ENCODE measurements around the gene DUSP16. TPM values are rescaled to one million over a fixed set of nuclear protein-coding genes. Genes with fewer than 3 reads are reported as not detected.

Gene DUSP16
- total and polyA plus RNA-seq, 2 of the 8 experiments (the other 6 are each of a cell fraction or from before 2014, with no cell fraction given), result 31.6 to 55.9 TPM

DNA sequence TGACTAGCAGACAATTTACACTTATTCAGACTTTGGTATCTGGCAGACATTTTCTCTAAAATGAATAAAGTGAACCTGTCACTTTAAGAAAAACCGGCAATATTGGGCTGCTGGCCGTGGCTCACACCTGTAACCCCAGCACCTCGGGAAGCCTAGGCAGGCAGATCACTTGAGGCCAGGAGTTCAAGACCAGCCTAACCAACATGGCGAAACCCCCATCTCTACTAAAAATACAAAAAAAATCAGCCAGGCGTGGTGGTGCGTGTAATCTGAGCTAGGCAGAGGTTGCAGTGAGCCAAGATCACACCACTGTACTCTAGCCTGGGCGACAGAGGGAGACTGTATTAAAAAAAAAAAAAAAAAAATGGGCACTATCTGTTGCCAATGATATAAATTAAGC is 11.5 kb downstream of the DUSP16 start:
- no peak for FAIRE-seq
- TF ChIP-seq SIRT6 (IDR thresholded peaks at IDR 0.05; ENCODE audit: low read length), result no peak
- no peak for TF ChIP-seq BCL11A (IDR thresholded peaks at IDR 0.05; ENCODE audit: low read depth in 2 of 2, low read length in 2 of 2)
- no peak for TF ChIP-seq GABPA (IDR thresholded peaks at IDR 0.05; ENCODE audit: borderline replicate concordance, insufficient read depth, low read length)
- no peak for TF ChIP-seq RNF2 (IDR thresholded peaks at IDR 0.05; ENCODE audit: borderline replicate concordance, low read depth, low read length, missing control alignments, poor library complexity, severe bottlenecking)
- no peak for TF ChIP-seq ASH2L (IDR thresholded peaks at IDR 0.05; ENCODE audit: low read length)
- TF ChIP-seq POLR2AphosphoS5 (IDR thresholded peaks at IDR 0.05; ENCODE audit: low read depth, low read length), result no peak
- TF ChIP-seq SUZ12 (IDR thresholded peaks at IDR 0.05; ENCODE audit: low read length), result no peak
- TF ChIP-seq CEBPB (IDR thresholded peaks at IDR 0.05; ENCODE audit: low read depth, low read length), result no peak
- TF ChIP-seq, protein P1, sequence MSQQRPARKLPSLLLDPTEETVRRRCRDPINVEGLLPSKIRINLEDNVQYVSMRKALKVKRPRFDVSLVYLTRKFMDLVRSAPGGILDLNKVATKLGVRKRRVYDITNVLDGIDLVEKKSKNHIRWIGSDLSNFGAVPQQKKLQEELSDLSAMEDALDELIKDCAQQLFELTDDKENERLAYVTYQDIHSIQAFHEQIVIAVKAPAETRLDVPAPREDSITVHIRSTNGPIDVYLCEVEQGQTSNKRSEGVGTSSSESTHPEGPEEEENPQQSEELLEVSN (IDR thresholded peaks at IDR 0.05), result no peak
- TF ChIP-seq KDM1A (IDR thresholded peaks at IDR 0.05; ENCODE audit: borderline replicate concordance, low read length), result no peak
- no peak for TF ChIP-seq NRF1 (IDR thresholded peaks at IDR 0.05; ENCODE audit: low read depth, low read length)
- no peak for TF ChIP-seq SP1 (IDR thresholded peaks at IDR 0.05; ENCODE audit: low read depth, low read length)
- no peak for TF ChIP-seq ZNF274 (IDR thresholded peaks at IDR 0.05; ENCODE audit: borderline replicate concordance, extremely low read depth, low read length)

More for the DNA sequence above, 11.5 kb downstream of the DUSP16 start:
- H3K4ac ChIP-seq (replicated peaks; ENCODE audit: insufficient read length, low read depth, low read length), result no peak overlapping the region
- no peak overlapping the region for H3K18ac ChIP-seq (ENCODE audit: extremely low read depth, low read length)
- no peak overlapping the region for H2AFZ ChIP-seq (ENCODE audit: low read length)
- no peak overlapping the region for H4K91ac ChIP-seq (replicated peaks; ENCODE audit: insufficient read length, low read length)
- peaks cover 0 to 3% (median 0%) of the 10 kb centered on the region in 4 experiments; a peak in 2 of 7 replicates for H3K4me1 ChIP-seq (replicated peaks in 1 of 4; ENCODE audit: control insufficient read depth in 3 of 4, insufficient read depth in 4 of 4, low read length in 3 of 4)
- H3K27ac ChIP-seq (ENCODE audit: low read depth, low read length), result no peak overlapping the region
- H3K14ac ChIP-seq (ENCODE audit: insufficient read length), result no peak overlapping the region
- no peaks in the 10 kb centered on the region for H4K20me1 ChIP-seq (replicated peaks in 1 of 2; ENCODE audit: control insufficient read depth in 1 of 2, insufficient read depth in 2 of 2, low read length in 2 of 2)
- H3K23ac ChIP-seq (ENCODE audit: insufficient read length), result no peak overlapping the region
- H3K27me3 ChIP-seq (replicated peaks in 1 of 4; ENCODE audit: control insufficient read depth in 3 of 4, extremely low read depth in 1 of 4, insufficient read depth in 3 of 4, low read length in 3 of 4), result no peaks in the 10 kb centered on the region
- no peak overlapping the region for H2AK5ac ChIP-seq (ENCODE audit: low read depth, low read length)
- 93% methylated on average over 7 of the region's 7 CpGs; no CpG with 5 or more reads in 1 of the 2 experiments for WGBS, 2 experiments (ENCODE audit: extremely low coverage in 1 of 2, insufficient coverage in 1 of 2, insufficient read length in 1 of 2, insufficient replicate concordance in 2 of 2, low coverage in 1 of 2, low lambda C conversion rate in 2 of 2, missing lambda C conversion rate in 1 of 2)
- ChIA-PET POLR2A (ENCODE audit: partially characterized antibody) (no interaction called here), CTCF (ENCODE audit: partially characterized antibody) (interaction anchor here (2.1 kb wide), 1 partner anchor 13 kb away, joined by 4 read pairs; no protein-coding TSS in a partner anchor)
- no peaks in the 10 kb centered on the region for H3K9me3 ChIP-seq (ENCODE audit: insufficient read depth in 2 of 2, low read depth in 1 of 2, low read length in 1 of 2)
- H3K56ac ChIP-seq (replicated peaks; ENCODE audit: insufficient read length, low read depth, low read length), result no peak overlapping the region
- peaks cover 6 to 77% of the 10 kb centered on the region in 2 experiments; a peak in 3 of 4 replicates for H3K79me2 ChIP-seq (ENCODE audit: control insufficient read depth in 1 of 2, insufficient read depth in 2 of 2, low read length in 2 of 2)
- peaks cover 2% of the 10 kb centered on the region; the same call in 1 of the 2 replicates for H3K79me1 ChIP-seq (ENCODE audit: low read depth, low read length)
- no peak overlapping the region for H2BK12ac ChIP-seq (ENCODE audit: low read depth, low read length)
- no peak overlapping the region for H2BK20ac ChIP-seq (ENCODE audit: low read length)
- DNase-seq (ENCODE audit: low read depth in 1 of 2, low spot score in 2 of 2), result no peak
- H3K36me3 ChIP-seq (ENCODE audit: control insufficient read depth in 2 of 4, insufficient read depth in 4 of 4, low read length in 3 of 4), result peaks cover 0 to 9% (median 2%) of the 10 kb centered on the region in 4 experiments; a peak in 2 of 8 replicates
- no peak overlapping the region for H4K8ac ChIP-seq (ENCODE audit: extremely low read depth, insufficient read depth, low read length)
- H4K5ac ChIP-seq (ENCODE audit: insufficient read length, low read depth, low read length), result no peak overlapping the region
- no peak overlapping the region for H3K9ac ChIP-seq (replicated peaks in 1 of 4; ENCODE audit: extremely low read depth in 1 of 4, low read depth in 3 of 4, low read length in 3 of 4)
- no peak overlapping the region for H3K4me2 ChIP-seq (ENCODE audit: insufficient read depth in 1 of 2, low read depth in 2 of 2, low read length in 2 of 2)
- H2BK120ac ChIP-seq (replicated peaks; ENCODE audit: low read depth, low read length), result no peak overlapping the region
- no peak overlapping the region for H2BK5ac ChIP-seq (ENCODE audit: low read depth, low read length)
- no peak overlapping the region for H3K4me3 ChIP-seq (ENCODE audit: extremely low read depth in 1 of 4, insufficient read depth in 2 of 4, low read depth in 3 of 4, low read length in 4 of 4)
- H3K23me2 ChIP-seq (ENCODE audit: low read depth, low read length), result no peaks in the 10 kb centered on the region
- H2BK15ac ChIP-seq (ENCODE audit: low read length), result no peak overlapping the region
